ENCODE measurements around the gene NCK1.

NCK1 gene

DNA sequence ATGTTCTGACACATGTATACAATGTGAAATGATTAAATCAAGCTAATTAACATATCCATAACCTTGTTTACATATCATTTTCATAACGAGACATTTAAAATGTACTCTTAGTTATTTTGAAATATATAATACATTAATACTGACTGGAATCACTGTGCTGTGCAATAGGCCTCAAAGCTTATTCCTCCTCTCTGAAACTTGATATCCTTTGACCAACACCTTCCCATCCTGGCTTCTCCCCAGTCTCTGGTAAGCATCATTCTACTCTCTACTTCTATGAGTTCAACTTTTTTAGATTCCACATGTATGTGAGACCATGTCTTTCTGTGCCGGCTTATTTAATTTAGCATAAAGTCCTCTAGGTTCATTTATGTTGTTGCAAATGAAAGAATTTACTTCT lies 48.7 kb downstream of the NCK1 start:
- no peak for ATAC-seq
- TF ChIP-seq ISL1 (CRISPR knock-in tag; IDR thresholded peaks at IDR 0.05): no peak
- no peak for TF ChIP-seq ARNTL (CRISPR knock-in tag; IDR thresholded peaks at IDR 0.05; ENCODE audit: borderline replicate concordance, low read depth)
- no peak for TF ChIP-seq CREB5 (CRISPR knock-in tag; IDR thresholded peaks at IDR 0.05; ENCODE audit: low read depth)
- no peak for TF ChIP-seq CSDC2 (CRISPR knock-in tag; IDR thresholded peaks at IDR 0.05)
- no peak for TF ChIP-seq ZNF70 (CRISPR knock-in tag; IDR thresholded peaks at IDR 0.05)
- no peak for TF ChIP-seq ESRRG (CRISPR knock-in tag; IDR thresholded peaks at IDR 0.05)
- TF ChIP-seq POU6F1 (CRISPR knock-in tag; IDR thresholded peaks at IDR 0.05; ENCODE audit: borderline replicate concordance, low read depth): no peak
- no peak for TF ChIP-seq ZFP3 (CRISPR knock-in tag; IDR thresholded peaks at IDR 0.05)

DNA sequence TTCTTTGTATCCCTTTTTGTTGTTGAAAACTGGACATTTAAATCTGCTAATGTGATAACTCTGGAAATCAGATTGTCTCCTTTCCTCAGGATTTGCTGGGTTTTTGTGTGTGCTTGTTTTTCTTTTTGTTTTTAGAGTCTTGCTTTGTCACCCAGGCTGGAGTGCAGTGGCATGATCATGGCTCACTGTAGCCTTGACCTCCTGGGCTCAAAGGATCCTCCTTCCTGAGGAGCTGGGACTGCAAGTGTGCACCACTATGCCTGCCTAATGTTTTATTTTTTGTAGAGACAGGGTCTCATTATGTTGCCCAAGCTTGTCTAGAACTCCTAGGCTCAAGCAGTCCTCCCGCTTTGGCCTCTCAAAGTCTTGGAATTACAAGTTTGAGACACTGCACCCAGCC lies 51.2 kb downstream of the NCK1 start:
- ATAC-seq: no peak
- no peak for TF ChIP-seq ZC3H10 (CRISPR knock-in tag; IDR thresholded peaks at IDR 0.05)
- no peak for TF ChIP-seq POU6F1 (CRISPR knock-in tag; IDR thresholded peaks at IDR 0.05; ENCODE audit: borderline replicate concordance, low read depth)
- no peak for TF ChIP-seq ZFP30 (CRISPR knock-in tag; IDR thresholded peaks at IDR 0.05)
- no peak for TF ChIP-seq ZNF565 (CRISPR knock-in tag; conservative IDR thresholded peaks at IDR 0.05; ENCODE audit: low read depth)
- no peak for TF ChIP-seq ARNTL (CRISPR knock-in tag; IDR thresholded peaks at IDR 0.05; ENCODE audit: borderline replicate concordance, low read depth)
- TF ChIP-seq ISL1 (CRISPR knock-in tag; IDR thresholded peaks at IDR 0.05): no peak
- no peak for TF ChIP-seq SNAI2 (CRISPR knock-in tag; IDR thresholded peaks at IDR 0.05)
- TF ChIP-seq OSR1 (CRISPR knock-in tag; IDR thresholded peaks at IDR 0.05): no peak
- no peak for TF ChIP-seq BACH2 (CRISPR knock-in tag; IDR thresholded peaks at IDR 0.05; ENCODE audit: borderline replicate concordance)
- TF ChIP-seq ZFP3 (CRISPR knock-in tag; IDR thresholded peaks at IDR 0.05): no peak
- TF ChIP-seq ZNF8 (CRISPR knock-in tag; IDR thresholded peaks at IDR 0.05): no peak
- no peak for TF ChIP-seq TOX (CRISPR knock-in tag; IDR thresholded peaks at IDR 0.05; ENCODE audit: borderline replicate concordance)
- no peak for TF ChIP-seq CSRNP3 (CRISPR knock-in tag; IDR thresholded peaks at IDR 0.05)
- TF ChIP-seq ZNF70 (CRISPR knock-in tag; IDR thresholded peaks at IDR 0.05): no peak

GRCh38 chr3:136914739-136915138 lies 52.7 kb downstream of the NCK1 start:
- TF ChIP-seq ZNF70 (CRISPR knock-in tag; IDR thresholded peaks at IDR 0.05) (no peak), PATZ1 (CRISPR knock-in tag; IDR thresholded peaks at IDR 0.05; ENCODE audit: borderline replicate concordance) (no peak), ZC3H10 (CRISPR knock-in tag; IDR thresholded peaks at IDR 0.05) (no peak), CREB5 (CRISPR knock-in tag; IDR thresholded peaks at IDR 0.05; ENCODE audit: low read depth) (no peak), POU6F1 (CRISPR knock-in tag; IDR thresholded peaks at IDR 0.05; ENCODE audit: borderline replicate concordance, low read depth) (no peak), SNAI2 (CRISPR knock-in tag; IDR thresholded peaks at IDR 0.05) (no peak), ZFP30 (CRISPR knock-in tag; IDR thresholded peaks at IDR 0.05) (no peak), TOX (CRISPR knock-in tag; IDR thresholded peaks at IDR 0.05; ENCODE audit: borderline replicate concordance) (no peak), RARB (CRISPR knock-in tag; IDR thresholded peaks at IDR 0.05) (no peak)

More at GRCh38 chr3:136914739-136915138, 52.7 kb downstream of the NCK1 start:
- ATAC-seq: no peak
